GM18909 (cell line): ENCODE data around the gene VWF.
"Not testable (repeated sequence)": the region's sequence is repeated elsewhere in the genome, so short reads cannot be mapped to it uniquely, and the experiment has no call there.

Experiments used
- ATAC-seq: cut with Tn5 transposase; IDR thresholded peaks from one replicate; pipeline ENCODE4 v1.9.1; 2021; ENCODE audit warnings: mild to moderate bottlenecking; ENCODE audit not compliant: unreplicated experiment, poor library complexity

VWF gene

DNA sequence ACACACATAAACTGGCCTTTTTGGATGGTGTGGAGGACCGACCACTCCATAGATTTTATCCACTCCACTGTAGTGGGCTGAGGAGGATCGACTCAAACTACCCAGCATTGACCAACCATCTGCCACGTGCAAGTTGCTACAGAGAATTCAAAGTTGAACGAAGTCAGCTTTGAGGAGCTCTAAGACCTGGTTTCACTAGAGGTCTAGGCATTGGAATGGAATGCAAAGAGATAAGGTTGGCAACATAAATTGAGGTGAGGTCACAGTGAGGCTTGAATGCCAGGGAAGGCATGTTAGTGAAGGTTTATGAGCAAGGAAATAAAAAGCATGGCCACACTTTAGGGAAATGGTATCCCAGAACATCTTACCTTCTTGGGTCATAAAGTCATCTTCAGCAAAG lies 14.5 kb downstream of the VWF start:
- ATAC-seq, result no peak

DNA sequence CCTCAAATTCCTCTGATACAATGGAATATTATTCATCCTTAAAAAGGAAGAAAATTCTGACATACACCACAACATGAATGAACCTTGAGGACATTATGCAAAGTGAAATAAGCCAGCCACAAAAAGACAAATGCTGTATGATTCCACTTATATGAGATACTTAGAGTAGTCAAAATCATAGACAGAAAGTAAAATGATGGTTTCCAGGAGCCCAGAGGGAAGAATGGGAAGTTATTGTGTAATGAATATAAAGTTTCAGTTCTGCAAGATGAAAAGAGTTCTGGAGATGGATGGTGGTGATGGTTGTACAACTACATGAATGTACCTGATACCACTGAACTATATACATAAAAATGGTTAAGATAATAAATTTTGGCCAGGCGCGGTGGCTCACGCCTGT lies 18.3 kb downstream of the VWF start:
- no peak for ATAC-seq

DNA sequence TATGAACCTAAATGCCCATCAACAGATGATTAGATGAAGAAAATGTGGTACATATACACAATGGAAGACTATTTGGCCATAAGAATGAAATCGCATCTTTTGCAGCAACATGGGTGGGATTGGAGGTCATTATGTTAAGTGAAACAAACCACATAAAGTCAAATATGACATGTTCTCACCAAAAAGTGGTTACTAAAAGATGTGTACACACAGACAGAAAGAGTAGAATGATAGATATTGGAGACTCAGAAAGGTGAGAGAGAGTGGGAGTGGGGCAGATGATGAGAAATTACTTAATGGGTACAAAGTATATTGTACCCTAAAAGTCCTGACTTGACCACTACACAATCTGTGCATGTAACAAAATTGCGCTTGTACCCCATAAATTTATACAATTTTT lies 19.6 kb downstream of the VWF start:
- no peak for ATAC-seq

DNA sequence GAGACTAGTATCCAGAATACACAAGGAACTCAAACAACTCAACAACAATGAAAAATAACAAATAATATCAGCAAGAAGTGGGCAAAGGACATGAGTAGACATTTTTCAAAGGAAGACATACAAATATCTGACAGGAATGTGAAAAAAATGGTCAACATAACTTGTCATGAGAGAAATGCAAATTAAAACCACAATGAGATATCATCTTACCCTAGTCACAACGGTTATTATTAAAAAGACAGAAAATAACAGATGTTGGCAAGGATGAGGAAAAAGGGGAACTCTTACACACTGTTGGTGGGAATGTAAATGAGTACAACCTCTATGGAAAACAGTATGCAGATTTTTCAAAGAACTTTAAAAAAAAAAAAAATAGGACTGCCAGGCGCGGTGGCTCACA lies 20.4 kb downstream of the VWF start:
- no peak for ATAC-seq

DNA sequence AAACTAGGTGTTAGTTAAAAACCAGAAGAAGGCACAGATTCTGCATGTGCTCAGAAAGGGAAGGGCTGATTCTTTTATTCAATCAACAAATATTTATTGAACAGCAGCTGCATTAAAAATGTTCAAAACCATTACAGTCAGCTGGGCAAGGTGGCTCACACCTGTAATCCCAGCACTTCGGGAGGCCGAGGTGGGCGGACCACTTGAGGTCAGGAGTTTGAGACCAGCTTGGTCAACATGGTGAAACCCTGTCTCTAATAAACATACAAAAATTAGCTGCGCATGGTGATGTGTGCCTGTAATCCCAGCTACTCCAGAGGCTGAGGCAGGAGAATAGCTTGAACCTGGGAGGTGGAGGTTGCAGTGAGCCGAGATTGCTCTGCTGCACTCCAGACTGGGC lies 22.4 kb downstream of the VWF start:
- ATAC-seq, result not testable (repeated sequence)

DNA sequence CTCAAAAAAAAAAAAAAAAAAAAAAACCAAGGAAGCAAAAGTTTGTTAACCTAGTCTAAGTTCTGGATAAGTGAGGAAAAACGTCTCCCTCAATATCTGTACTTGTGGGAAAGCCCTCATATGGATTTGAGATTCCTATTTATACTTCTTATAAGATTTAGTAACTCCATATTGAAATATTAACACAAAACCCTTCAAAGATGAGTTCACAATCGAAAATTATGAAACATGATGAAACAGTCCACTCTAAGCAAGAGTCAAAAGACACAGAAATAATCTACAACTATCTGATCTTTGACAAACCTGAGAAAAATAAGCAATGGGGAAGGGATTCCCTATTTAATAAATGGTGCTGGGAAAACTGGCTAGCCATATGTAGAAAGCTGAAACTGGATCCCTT lies 25.2 kb downstream of the VWF start:
- no peak for ATAC-seq

DNA sequence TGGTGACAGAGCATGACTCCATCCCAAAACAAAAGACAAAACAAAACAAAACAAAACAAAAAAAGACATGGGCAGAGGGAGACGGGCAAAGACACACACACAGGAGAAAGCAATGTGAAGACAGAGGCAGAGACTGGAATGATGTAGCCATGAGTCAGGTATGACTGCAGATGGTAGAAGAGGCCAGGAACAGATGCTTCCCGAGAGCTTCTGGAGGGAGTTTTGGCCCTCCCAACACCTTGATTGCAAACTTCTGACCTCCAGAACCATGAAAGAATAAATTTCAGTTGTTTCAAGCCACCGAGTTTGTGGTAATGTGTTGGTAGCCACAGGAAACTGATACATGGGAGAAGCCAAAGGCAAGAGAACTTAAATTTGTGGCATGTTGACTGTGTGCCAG lies 27.1 kb downstream of the VWF start:
- ATAC-seq, result no peak

DNA sequence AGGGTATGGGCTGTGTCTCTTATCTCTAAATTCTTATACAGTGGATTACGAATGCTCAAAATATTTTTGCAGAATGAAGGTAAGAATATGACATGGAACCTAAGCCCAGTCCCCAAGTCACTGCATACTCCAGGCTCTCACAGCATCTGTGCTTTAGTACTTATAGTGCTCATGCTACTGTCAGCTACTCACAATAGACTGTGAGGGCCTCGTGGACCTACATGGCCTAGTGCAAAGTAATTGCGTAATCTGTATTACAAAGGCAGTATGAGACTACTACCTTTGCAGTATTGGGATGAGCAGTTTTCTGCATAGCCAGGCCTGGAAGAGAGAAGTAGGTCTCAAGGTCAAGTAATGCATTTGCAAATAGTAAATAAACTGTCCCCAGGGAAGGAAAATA lies 27.9 kb downstream of the VWF start:
- ATAC-seq, result no peak

DNA sequence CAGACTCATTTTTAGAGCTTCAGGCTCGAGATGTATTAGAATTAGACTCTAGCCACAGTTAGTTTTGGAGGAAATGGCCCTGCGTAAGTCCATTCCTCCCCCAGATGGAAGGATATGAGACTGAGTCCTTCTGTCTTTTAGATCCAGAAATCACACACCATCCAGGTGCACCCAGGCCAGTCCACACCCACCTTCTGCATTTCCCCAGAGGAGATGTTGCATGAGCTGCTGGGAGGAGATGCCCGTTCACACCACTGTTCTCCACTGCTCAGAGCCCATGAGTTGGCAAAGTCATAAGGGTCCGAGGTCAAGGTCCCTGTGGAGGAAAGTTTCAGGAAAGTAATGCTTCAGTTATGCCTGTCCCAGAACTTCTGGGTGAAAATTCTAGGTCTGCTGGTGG lies 29.2 kb downstream of the VWF start:
- no peak for ATAC-seq

DNA sequence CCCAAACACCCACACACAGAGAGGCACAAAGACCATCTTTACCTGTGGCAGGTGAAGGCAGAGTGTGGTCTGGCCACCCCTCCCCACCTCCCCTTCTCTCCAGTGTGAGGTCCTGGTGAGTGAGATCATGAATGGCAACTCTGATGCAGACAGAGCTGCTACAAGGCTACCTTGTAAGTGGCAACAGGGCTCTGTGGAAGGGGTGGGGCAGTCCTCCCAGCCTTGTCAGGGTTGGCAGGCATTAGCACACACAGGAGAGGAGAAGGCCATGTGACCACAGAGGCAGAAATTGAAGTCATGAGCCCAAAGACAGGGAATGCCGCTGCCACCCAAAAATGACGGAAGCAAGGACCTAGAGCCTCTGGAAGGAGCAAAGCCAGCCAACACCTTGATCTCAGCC lies 30.7 kb downstream of the VWF start:
- no peak for ATAC-seq

DNA sequence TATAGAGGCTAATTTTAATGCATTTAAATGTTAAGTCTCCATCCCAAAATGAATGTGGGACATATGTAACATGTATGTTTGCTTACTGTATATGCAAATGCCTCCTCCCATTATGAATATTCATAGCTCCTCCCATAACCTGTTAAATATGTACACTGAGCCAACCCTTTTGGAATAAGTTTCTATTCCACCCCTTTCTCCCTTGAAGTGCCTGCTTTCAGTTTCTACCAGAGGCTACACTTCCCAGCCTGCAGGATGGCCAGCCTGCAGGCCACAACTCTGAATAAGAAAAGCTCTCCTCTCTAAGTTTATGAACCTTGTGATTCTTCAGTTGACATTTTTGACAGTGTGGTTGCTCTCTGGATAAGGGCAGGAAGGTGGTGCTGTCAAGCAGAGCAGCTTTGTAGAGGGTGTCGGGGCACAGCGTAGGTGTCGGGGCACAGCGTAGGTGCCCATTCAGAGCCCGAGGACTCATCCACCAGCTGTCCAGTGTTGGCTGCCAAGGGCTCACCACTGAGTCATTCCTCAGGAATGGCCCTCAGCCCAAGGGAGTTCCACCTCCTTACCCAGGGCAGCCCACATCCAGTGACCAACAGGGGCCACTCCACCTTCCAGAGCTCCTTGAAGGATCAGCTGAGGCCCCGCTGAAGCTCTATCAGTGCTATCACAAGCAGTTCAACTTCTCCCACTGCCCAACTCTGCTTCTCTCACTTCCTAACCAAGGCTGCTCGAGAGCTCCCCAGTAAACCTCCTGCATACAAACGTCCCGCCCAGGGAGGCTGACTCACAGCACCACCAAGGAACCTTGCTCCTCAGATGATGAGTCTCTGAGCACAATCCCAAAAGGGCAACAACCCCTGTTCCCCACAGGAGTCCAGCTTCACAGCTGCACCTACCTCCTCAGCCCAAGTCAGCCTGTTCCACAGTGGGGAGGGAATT lies 31.4 kb downstream of the VWF start:
- no peak for ATAC-seq

DNA sequence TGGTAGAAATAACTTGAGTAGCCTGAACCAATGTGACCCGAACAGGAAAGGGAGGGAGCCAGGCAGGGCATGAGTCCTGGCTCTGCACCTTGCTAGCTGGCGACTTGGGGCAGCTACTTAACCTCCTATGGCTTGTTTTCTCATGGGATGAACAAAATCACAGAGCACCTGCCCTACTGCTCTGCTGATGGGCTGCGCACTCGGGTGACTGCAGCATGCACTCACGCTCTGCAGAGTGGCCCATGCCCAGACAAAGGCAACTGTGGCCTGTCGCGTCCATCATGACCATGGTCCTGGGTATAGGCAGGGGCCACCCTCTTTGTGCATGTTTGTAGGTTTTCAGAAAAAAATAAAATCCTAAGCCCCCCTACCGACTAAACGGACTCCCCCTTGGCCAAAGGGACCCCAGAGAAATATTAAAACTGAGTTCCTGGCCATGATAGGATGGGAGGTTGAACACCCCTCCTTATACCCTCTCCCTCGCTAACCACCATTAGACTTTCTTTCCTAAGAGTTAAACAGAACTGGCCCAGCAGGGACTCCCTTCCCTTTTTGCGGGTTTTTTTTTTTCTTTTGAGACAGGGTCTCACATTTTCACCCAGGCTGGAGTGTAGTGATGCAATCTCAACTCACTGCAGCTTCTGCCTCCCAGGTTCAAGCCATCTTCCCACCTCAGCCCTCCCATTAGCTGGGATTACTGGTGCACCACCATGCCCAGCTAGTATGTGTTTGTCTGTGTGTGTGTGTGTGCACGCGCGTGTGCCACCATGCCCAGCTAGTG lies 32.5 kb downstream of the VWF start:
- ATAC-seq, result no peak

DNA sequence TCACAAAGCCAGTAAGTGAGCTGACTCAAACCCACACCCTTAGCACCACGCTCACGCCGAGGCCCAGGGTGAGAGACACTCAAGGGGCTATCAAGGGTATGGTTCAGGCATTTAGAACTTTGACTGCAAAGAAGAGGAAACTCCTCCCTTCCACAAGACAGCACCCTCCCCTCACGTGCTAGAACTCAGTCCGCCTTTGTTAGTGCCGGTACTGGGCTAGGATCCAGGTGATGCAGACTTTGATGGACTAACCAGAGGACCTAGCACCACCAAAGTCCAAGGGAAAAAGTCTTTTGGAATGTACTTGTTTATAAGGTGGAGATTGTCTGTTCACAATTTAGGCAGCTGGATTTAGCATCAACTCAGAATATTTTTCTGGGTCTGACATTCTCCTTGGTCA lies 33.7 kb downstream of the VWF start:
- ATAC-seq, result no peak

DNA sequence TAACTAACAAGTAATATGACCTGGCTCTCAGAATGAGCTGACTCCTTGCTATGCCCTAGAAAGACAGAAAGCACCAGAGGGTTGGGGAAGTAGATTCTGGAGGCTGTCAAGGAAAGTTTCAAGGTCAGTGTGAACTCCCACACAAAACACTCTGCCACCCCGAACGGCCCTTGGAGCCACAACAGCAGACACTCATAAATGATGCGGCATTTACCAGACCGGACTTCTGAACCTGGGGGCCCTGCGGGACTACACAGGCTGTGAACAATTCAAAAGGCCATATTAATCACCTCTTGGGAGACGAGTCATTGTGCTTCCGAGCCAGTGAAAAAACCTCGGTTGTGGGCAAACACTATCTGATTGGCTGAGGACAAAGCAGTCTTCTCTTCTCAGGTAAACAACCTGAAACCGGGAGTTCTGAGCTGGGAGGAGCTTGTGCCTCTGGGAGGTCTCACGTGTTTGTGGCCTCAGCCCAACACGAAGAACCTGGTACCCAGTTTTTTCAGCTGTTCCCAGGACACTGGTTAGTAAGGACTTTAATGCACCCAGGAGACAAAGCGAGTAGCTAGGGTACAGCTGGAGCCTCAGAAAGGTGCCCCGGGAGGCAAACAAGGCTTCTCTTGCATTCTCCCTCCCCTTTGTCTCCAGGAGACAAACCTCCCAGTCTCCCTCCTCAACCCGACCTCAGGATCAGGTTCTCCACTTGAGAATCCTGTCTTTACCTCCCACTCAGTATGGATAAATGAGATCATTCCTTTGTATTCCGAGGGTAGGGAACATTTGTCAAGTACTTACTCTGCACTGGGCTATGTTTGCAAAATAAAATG lies 35.3 kb downstream of the VWF start:
- no peak for ATAC-seq

DNA sequence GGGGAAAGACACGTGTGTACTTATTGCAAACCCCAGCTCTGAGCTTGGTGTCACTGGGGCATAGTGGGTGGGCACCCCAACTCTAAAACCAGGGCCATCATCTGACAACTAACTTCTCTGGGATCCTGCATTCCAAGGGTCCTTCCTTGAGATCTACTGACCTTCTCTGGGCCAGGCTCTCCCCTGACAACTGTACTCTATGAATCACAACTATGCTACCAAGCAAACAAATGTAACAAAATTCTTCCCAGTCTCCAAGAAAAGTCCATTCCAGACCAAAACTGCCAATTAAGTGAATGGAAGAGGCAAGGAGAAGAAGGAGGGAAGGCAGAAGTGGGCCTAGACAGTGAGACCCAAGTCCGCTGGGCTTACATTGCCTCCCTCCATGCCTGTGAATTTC lies 38.2 kb downstream of the VWF start:
- ATAC-seq, result no peak

DNA sequence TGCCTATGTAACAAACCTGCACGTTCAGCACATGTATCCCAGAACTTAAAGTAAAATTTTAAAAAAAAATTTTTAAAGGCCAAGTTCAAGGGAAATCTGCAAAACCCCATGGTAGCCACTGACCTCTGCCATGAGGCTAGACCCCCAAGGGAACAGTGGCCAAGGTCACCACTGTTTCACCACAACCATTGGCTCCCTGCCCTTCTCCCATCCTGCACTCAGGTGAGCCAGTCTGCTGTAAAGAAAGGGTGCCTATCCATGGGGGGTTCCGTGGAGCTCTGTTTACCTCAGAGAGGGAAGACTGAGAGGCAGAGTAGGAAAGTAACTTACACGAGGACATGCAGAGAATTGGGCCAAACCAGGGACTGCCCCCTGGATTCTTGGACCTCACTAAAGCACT lies 38.6 kb downstream of the VWF start:
- ATAC-seq, result no peak

DNA sequence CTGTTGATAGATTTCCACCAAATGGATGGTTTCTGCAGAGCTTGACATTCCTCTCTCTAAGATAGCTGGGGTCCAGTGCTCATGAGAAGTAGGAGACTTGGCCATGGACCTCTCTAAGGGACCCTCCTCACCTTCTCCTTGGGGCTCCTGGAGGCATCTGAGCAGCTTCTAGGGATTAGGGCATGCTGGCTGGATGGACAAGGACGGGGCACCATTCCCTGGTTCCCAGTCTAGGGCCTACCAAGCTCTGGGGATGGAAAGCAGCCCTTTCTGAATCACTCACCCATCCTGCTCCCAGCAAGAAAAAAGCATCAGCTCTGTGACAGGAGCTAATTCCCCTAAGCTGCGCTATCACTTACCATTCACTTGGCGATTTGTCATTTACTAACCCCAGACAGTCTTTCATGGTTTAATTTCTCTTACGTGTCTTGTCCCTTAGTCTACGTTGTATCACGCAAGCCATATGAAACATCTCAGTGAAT lies 39.5 kb downstream of the VWF start:
- ATAC-seq, result no peak

DNA sequence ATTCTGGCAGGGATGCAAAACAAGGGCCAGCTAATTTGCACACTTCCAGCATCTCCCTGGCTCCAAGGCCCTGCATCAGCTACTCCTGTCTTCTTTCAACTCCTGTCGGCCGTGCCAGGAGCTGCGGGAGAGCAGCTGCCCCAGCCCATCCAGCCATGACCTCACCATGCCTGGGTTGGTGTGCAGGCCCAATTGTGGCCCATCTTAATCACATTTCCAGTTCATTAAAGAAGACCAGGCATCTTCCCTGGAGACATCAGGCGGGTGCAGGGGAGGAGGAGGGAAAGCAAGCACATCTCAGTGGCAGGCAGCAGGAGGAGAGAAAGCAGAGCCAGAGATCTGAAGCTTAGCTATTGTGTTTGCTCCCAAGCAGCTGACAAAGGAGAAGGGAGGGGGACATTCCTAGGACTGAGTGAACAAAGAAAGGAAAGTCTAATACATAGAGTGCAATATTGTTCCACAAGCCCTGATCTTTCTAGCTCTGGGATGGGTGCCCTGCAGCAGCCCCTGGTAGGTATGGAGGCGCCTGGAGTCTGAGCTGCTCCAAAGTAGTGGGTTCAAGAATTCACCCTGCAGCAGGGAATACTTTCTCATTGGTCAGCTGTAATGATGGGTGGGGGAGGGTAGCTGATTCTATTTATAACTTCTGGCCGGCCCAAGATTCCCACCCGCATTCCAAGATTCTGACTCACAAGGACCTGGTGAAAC lies 40.1 kb downstream of the VWF start:
- ATAC-seq, result no peak

DNA sequence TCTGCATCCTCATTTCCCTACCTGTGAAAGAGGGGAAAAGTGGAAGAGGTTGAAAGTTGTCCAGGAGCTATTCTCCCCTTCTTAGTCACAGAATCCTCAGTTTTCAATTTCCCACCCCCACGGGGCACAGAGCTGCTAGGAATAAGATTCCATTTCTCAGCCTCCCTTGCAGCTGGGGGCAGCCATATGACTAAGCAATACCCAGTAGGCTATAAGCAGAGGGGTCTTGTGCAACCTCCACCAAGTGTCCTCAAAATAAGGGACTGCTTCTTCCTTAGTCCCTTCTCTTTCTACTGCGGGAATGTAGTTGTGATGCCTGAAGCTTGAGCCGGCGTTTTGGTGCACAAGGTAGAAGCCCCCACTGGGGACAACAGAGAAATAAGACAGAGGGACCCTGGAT lies 40.9 kb downstream of the VWF start:
- no peak for ATAC-seq

DNA sequence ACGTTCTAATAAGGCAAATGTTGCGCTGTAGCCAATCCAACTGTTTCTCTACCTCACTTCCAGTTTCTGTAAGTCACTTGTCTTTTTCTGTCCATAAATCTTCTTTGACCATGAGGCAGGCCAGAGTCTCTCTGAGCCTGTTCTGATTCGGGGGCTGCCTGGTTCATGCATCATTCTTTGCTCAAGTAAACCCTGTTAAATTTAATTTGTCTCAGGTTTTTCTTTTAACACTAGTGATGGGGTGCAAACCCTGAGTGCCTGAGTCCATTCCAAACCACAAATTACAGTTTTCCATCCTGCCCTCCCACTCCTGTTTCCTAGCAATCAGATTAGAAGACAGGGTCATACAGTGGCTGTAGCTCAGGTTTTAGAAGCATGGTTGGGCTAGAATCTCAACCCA lies 41.9 kb downstream of the VWF start:
- ATAC-seq, result no peak
